PC-3 (cell line): ENCODE data around the gene VPS37B. TPM values are rescaled to one million over a fixed set of nuclear protein-coding genes. Genes with fewer than 3 reads are reported as not detected.
A peak's percentile ranks its signal among the peaks of the same experiment; 100 is the strongest.

Source experiments
- ATAC-seq: fragments of 200-7000 bp; cut with Tn5 transposase; 2 replicates; pipeline ENCODE4 v1.9.1; 2020; ENCODE audit warnings: mild to moderate bottlenecking, moderate library complexity
- BruUV-seq: library from RNA; stranded (reverse); fragments of 400-500 nt; replicated peaks from 2 replicates; lab custom pipeline; 2021; lab: Mats Ljungman, UMichigan
- CTCF ChIA-PET: fragments of 300-600 bp; sonication (Branson Sonifier 250); formaldehyde crosslinking; loops from one replicate; lab custom pipeline; 2022; ENCODE audit warnings: antibody characterized with exemption; lab: Charles Lee
- POLR2A ChIA-PET: fragments of 300-600 bp; sonication (Branson Sonifier 250); formaldehyde crosslinking; loops from one replicate; lab custom pipeline; 2022; ENCODE audit warnings: antibody characterized with exemption; ENCODE audit not compliant: unreplicated experiment; lab: Charles Lee
- DNase-seq: peaks from one replicate; pipeline ENCODE4 v3.0.0-alpha.2; 2015
- H2AFZ ChIP-seq: fragments of 300-600 bp; sonication (generic); 2 replicates; pipeline ENCODE4 v1.6.0; 2016; ENCODE audit warnings: antibody characterized with exemption, low read length
- H3F3A ChIP-seq: fragments of 300-600 bp; sonication (generic); one replicate; pipeline ENCODE4 v1.6.0; 2017; ENCODE audit warnings: antibody characterized with exemption, low read length, control low read depth, mild to moderate bottlenecking; ENCODE audit not compliant: unreplicated experiment
- H3K27ac ChIP-seq: fragments of 300-600 bp; sonication (generic); 2 replicates; pipeline ENCODE4 v1.5.1; 2016; ENCODE audit warnings: mild to moderate bottlenecking, low read length
- H3K27me3 ChIP-seq: fragments of 300-600 bp; sonication (generic); 2 replicates; pipeline ENCODE4 v1.6.1; 2016; ENCODE audit warnings: low read length, mixed read lengths
- H3K36me3 ChIP-seq: fragments of 300-600 bp; sonication (generic); 2 replicates; pipeline ENCODE4 v1.6.1; 2016; ENCODE audit warnings: low read depth, mixed run types, low read length, mixed read lengths
- H3K4me1 ChIP-seq: fragments of 300-600 bp; sonication (generic); 2 replicates; pipeline ENCODE4 v1.5.1; 2016; ENCODE audit warnings: low read length; ENCODE audit not compliant: insufficient read depth
- H3K4me2 ChIP-seq: fragments of 300-600 bp; sonication (generic); 2 replicates; pipeline ENCODE4 v1.6.0; 2016; ENCODE audit warnings: low read length
- H3K4me3 ChIP-seq: fragments of 300-600 bp; sonication (generic); 2 replicates; pipeline ENCODE4 v1.5.1; 2016; ENCODE audit warnings: mild to moderate bottlenecking, low read length, mixed read lengths
- H3K79me2 ChIP-seq: fragments of 300-600 bp; sonication (generic); 2 replicates; pipeline ENCODE4 v1.6.1; 2017; ENCODE audit warnings: low read length, mixed read lengths
- H3K9ac ChIP-seq: fragments of 300-600 bp; sonication (generic); 2 replicates; pipeline ENCODE4 v1.6.0; 2016; ENCODE audit warnings: mild to moderate bottlenecking, low read length
- H3K9me2 ChIP-seq: fragments of 300-600 bp; sonication (generic); replicated peaks from 2 replicates; pipeline ENCODE4 v1.6.1; 2016; ENCODE audit warnings: mixed run types, low read length, mixed read lengths
- H3K9me3 ChIP-seq: fragments of 300-600 bp; sonication (generic); 2 replicates; pipeline ENCODE4 v1.6.1; 2016; ENCODE audit warnings: low read length, mixed read lengths
- H4K20me1 ChIP-seq: fragments of 300-600 bp; sonication (generic); 2 replicates; pipeline ENCODE4 v1.6.1; 2016; ENCODE audit warnings: low read length, mixed read lengths
- EZH2 ChIP-seq: fragments of 300-600 bp; sonication (generic); IDR thresholded peaks from one replicate; pipeline ENCODE4 v1.6.1; 2017; ENCODE audit warnings: antibody characterized with exemption, mild to moderate bottlenecking, low read length; ENCODE audit not compliant: unreplicated experiment
- EZH2phosphoT487 ChIP-seq: fragments of 300-600 bp; sonication (generic); IDR thresholded peaks from 2 replicates; pipeline ENCODE4 v1.6.1; 2018; ENCODE audit warnings: mild to moderate bottlenecking, antibody characterized with exemption, low read length, borderline replicate concordance
- intact Hi-C: fragments of 100-400 bp; cut with micrococcal nuclease; formaldehyde crosslinking; loops from 2 replicates; pipeline ENCODE4 v1.9.0; 2023
- total RNA-seq: library from RNA; depleted of rRNA; stranded (reverse); fragments of >200 nt; gene quantifications from 2 replicates; pipeline ENCODE4 v1.2.3, GENCODE V29; 2014
- TF ChIP-seq, protein P1 (sequence below): fragments of 300-600 bp; sonication (generic); conservative IDR thresholded peaks from 2 replicates; pipeline ENCODE4 v1.5.1; 2017; ENCODE audit warnings: antibody characterized with exemption, low read depth, mild to moderate bottlenecking, low read length

The VPS37B gene
- total RNA-seq, 1 experiment from 2014 or later: 74.3 TPM

DNA sequence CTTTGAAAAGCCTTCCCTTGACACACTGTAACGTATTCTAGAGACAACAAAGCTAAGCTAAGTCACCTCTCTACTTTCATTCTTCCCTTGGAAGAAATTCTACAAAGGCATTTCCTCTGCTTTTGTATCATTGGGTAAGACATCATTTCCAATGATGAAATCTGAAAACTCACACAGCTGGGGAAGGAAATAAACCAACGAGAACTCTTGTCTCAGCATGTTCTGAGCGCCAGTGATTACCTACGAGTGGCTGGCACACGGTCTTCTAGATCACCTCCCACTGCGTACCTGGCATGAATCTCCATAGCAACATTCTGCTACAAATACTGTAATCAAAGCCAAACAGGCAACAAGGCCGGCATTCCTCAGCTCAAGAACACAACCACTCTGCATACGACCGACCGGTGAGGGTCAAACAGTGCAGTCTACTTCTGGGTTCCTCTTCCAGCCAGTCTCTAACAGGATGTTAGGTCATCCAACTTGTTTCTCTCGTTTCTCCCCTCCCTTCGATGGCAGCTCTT, 7.6 kb downstream of the VPS37B start:
- peak overlapping the region; percentile 48 for H3K4me3 ChIP-seq
- H2AFZ ChIP-seq: no peak overlapping the region
- ChIA-PET POLR2A (interaction anchor here (0.8 to 1.9 kb wide), 2 partner anchors 10 to 87 kb away, joined by 4 to 16 read pairs; partner anchors contain the start of gene OGFOD2), CTCF (interaction anchor here (1.4 kb wide), 1 partner anchor 28 kb away, joined by 3 read pairs; no protein-coding TSS in a partner anchor)
- peaks cover 27% of the 10 kb centered on the region for H3F3A ChIP-seq
- BruUV-seq: TSS peak; percentile 26
- DNase-seq (peak; percentile 90), ATAC-seq (peak; percentile 45)
- no peak for TF ChIP-seq EZH2
- TF ChIP-seq EZH2phosphoT487: no peak
- TF ChIP-seq, protein P1, sequence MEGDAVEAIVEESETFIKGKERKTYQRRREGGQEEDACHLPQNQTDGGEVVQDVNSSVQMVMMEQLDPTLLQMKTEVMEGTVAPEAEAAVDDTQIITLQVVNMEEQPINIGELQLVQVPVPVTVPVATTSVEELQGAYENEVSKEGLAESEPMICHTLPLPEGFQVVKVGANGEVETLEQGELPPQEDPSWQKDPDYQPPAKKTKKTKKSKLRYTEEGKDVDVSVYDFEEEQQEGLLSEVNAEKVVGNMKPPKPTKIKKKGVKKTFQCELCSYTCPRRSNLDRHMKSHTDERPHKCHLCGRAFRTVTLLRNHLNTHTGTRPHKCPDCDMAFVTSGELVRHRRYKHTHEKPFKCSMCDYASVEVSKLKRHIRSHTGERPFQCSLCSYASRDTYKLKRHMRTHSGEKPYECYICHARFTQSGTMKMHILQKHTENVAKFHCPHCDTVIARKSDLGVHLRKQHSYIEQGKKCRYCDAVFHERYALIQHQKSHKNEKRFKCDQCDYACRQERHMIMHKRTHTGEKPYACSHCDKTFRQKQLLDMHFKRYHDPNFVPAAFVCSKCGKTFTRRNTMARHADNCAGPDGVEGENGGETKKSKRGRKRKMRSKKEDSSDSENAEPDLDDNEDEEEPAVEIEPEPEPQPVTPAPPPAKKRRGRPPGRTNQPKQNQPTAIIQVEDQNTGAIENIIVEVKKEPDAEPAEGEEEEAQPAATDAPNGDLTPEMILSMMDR: no peak
- H3K79me2 ChIP-seq: peaks cover 99% of the 10 kb centered on the region
- H3K9me2 ChIP-seq: no peaks in the 10 kb centered on the region
- H3K27ac ChIP-seq: peak overlapping the region; percentile 90
- no peaks in the 10 kb centered on the region for H3K9me3 ChIP-seq
- H3K4me2 ChIP-seq: peak overlapping the region; percentile 77
- H3K9ac ChIP-seq: peak overlapping the region; percentile 74
- H3K4me1 ChIP-seq: peaks cover 91% of the 10 kb centered on the region
- H3K36me3 ChIP-seq: peaks cover 4% of the 10 kb centered on the region; the same call in 1 of the 2 replicates
- no peaks in the 10 kb centered on the region for H3K27me3 ChIP-seq
- peaks cover 29% of the 10 kb centered on the region for H4K20me1 ChIP-seq
- intact Hi-C loops: no loop called here

DNA sequence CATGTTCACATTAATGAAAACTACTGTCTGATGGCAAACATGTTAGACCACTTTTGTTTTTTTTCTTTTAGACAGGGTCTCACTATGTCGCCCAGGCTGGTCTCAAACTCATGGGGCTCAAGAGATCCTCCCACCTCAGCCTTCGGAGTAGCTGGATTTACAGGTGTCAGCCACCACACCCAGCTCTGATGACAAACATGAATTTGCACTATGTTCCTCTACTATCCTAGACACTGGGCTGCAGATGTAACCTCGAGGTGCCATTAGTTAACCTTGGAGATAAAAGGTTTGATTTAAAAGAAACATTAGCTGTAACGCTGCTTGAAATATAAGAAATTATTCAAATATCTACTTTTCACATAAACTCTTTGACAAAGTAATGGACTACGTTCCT, 8.1 kb downstream of the VPS37B start:
- intact Hi-C loops: loop anchor here (1.0 to 2.0 kb wide), 2 partner anchors 10 to 59 kb away; no protein-coding TSS in a partner anchor

More for the DNA sequence above, 8.1 kb downstream of the VPS37B start:
- peaks cover 4% of the 10 kb centered on the region; the same call in 1 of the 2 replicates for H3K36me3 ChIP-seq
- H2AFZ ChIP-seq: no peak overlapping the region
- H3K9me2 ChIP-seq: no peaks in the 10 kb centered on the region
- peaks cover 99% of the 10 kb centered on the region for H3K79me2 ChIP-seq
- no peak for DNase-seq
- peak overlapping the region; percentile 77 for H3K4me2 ChIP-seq
- H3K27ac ChIP-seq: peak overlapping the region; percentile 90
- H3K9me3 ChIP-seq: no peaks in the 10 kb centered on the region
- peak; percentile 2; the same call in 1 of the 2 replicates for ATAC-seq
- H3K4me1 ChIP-seq: peaks cover 86% of the 10 kb centered on the region
- peak overlapping the region; percentile 48 for H3K4me3 ChIP-seq
- TF ChIP-seq, protein P1: no peak
- TF ChIP-seq EZH2 (no peak), EZH2phosphoT487 (no peak)
- H4K20me1 ChIP-seq: peaks cover 29% of the 10 kb centered on the region
- H3F3A ChIP-seq: peaks cover 27% of the 10 kb centered on the region
- BruUV-seq: no TSS peak
- H3K27me3 ChIP-seq: no peaks in the 10 kb centered on the region
- POLR2A ChIA-PET: interaction anchor here (1.9 kb wide), 1 partner anchor 10 kb away, joined by 16 read pairs; no protein-coding TSS in a partner anchor
- H3K9ac ChIP-seq: peak overlapping the region; percentile 74
- CTCF ChIA-PET: no interaction called here
